ENCODE measurements around the gene IGFBP7. TPM values are rescaled to one million over a fixed set of nuclear protein-coding genes. Genes with fewer than 3 reads are reported as not detected.

IGFBP7 gene
- total RNA-seq, 4 donors from 2014 or later, result 117 to 241 (median 152) TPM

DNA sequence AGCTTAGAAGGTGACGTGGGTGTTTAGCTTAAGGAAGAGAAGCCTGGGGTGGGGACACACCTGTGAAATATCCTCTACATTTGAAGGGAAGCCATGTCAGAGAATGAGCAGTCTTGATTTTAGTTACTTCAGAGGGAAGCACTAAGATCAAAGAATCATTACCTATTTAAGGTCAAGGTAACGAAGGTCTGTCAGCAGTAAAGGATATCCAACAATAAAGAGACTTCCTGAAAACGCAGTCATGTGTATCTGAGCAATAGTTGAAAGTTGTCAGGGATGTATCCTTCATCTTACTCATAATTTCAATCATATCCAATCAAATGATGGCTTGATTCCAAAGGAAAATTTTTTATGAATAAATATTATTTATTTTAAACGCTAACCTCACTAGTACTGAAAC, 33.5 kb downstream of the IGFBP7 start:
- peak overlapping the region in 2 of 4 donors; percentile 14 to 16 for H3K27ac ChIP-seq
- TF ChIP-seq POLR2A (IDR thresholded peaks at IDR 0.05), result no peak
- TF ChIP-seq, protein P1, sequence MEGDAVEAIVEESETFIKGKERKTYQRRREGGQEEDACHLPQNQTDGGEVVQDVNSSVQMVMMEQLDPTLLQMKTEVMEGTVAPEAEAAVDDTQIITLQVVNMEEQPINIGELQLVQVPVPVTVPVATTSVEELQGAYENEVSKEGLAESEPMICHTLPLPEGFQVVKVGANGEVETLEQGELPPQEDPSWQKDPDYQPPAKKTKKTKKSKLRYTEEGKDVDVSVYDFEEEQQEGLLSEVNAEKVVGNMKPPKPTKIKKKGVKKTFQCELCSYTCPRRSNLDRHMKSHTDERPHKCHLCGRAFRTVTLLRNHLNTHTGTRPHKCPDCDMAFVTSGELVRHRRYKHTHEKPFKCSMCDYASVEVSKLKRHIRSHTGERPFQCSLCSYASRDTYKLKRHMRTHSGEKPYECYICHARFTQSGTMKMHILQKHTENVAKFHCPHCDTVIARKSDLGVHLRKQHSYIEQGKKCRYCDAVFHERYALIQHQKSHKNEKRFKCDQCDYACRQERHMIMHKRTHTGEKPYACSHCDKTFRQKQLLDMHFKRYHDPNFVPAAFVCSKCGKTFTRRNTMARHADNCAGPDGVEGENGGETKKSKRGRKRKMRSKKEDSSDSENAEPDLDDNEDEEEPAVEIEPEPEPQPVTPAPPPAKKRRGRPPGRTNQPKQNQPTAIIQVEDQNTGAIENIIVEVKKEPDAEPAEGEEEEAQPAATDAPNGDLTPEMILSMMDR (IDR thresholded peaks at IDR 0.05 in 4 of 5, conservative IDR thresholded peaks at IDR 0.05 in 1 of 5), result no peak
- H3K27me3 ChIP-seq, result no peaks in the 10 kb centered on the region
- no peaks in the 10 kb centered on the region for H3K36me3 ChIP-seq
- ATAC-seq, result no peak
- no peak overlapping the region for H3K4me3 ChIP-seq
- intact Hi-C loops (cut with DNase I; ENCODE audit: low total_unique reads) (no loop called here), in situ Hi-C loops (cut with MboI; ENCODE audit: low sequenced_read_pairs in 4 of 4) (no loop called here)
- peaks cover 0 to 5% of the 10 kb centered on the region in 2 donors for H3K4me1 ChIP-seq
- no peak for DNase-seq
- H3K9me3 ChIP-seq, result no peaks in the 10 kb centered on the region

GRCh38 chr4:57075367-57075766, 34.8 kb downstream of the IGFBP7 start:
- no peak for ATAC-seq
- Histone ChIP-seq H3K9me3 (no peaks in the 10 kb centered on the region), H3K4me1 (peaks cover 0 to 2% of the 10 kb centered on the region in 2 donors), H3K27me3 (no peaks in the 10 kb centered on the region), H3K36me3 (no peaks in the 10 kb centered on the region), H3K4me3 (no peak overlapping the region), H3K27ac (no peak overlapping the region)
- no peak for TF ChIP-seq POLR2A (IDR thresholded peaks at IDR 0.05)
- TF ChIP-seq, protein P1 (IDR thresholded peaks at IDR 0.05 in 4 of 5, conservative IDR thresholded peaks at IDR 0.05 in 1 of 5), result no peak
- intact Hi-C loops (cut with DNase I; ENCODE audit: low total_unique reads) (no loop called here), in situ Hi-C loops (cut with MboI; ENCODE audit: low sequenced_read_pairs in 4 of 4) (no loop called here)
- no peak for DNase-seq

GRCh38 chr4:57074744-57075143, 35.4 kb downstream of the IGFBP7 start:
- no peak for ATAC-seq
- H3K4me1 ChIP-seq, result peaks cover 0 to 4% of the 10 kb centered on the region in 2 donors
- in situ Hi-C loops (cut with MboI; ENCODE audit: low sequenced_read_pairs in 4 of 4), result no loop called here

GRCh38 chr4:57073559-57073958, 36.6 kb downstream of the IGFBP7 start:
- ATAC-seq (no peak), DNase-seq (no peak)
- no peak for TF ChIP-seq POLR2A (IDR thresholded peaks at IDR 0.05)
- TF ChIP-seq, protein P1 (IDR thresholded peaks at IDR 0.05 in 4 of 5, conservative IDR thresholded peaks at IDR 0.05 in 1 of 5), result no peak
- Histone ChIP-seq H3K27ac (no peak overlapping the region), H3K4me3 (no peak overlapping the region), H3K4me1 (peaks cover 9 to 12% of the 10 kb centered on the region in 2 donors), H3K27me3 (no peaks in the 10 kb centered on the region), H3K9me3 (no peaks in the 10 kb centered on the region), H3K36me3 (no peaks in the 10 kb centered on the region)
- intact Hi-C loops (cut with DNase I; ENCODE audit: low total_unique reads), result no loop called here
- in situ Hi-C loops (cut with MboI; ENCODE audit: low sequenced_read_pairs in 4 of 4), result no loop called here

More at GRCh38 chr4:57074744-57075143, 35.4 kb downstream of the IGFBP7 start:
- DNase-seq, result no peak
- no peaks in the 10 kb centered on the region for H3K9me3 ChIP-seq
- H3K27ac ChIP-seq, result peak overlapping the region in 1 of 4 donors; percentile 3
- TF ChIP-seq, protein P1 (IDR thresholded peaks at IDR 0.05 in 4 of 5, conservative IDR thresholded peaks at IDR 0.05 in 1 of 5), result no peak
- TF ChIP-seq POLR2A (IDR thresholded peaks at IDR 0.05), result no peak
- H3K36me3 ChIP-seq, result no peaks in the 10 kb centered on the region
- H3K27me3 ChIP-seq, result no peaks in the 10 kb centered on the region
- intact Hi-C loops (cut with DNase I; ENCODE audit: low total_unique reads), result no loop called here
- H3K4me3 ChIP-seq, result no peak overlapping the region

- no peaks in the 10 kb centered on the region for H3K36me3 ChIP-seq
- peak; percentile 80 to 83 for ATAC-seq
- TF ChIP-seq, protein P1 (IDR thresholded peaks at IDR 0.05 in 4 of 5, conservative IDR thresholded peaks at IDR 0.05 in 1 of 5), result no peak
- TF ChIP-seq POLR2A (IDR thresholded peaks at IDR 0.05), result no peak
- peak overlapping the region in 3 of 4 donors; percentile 20 to 51 (median 42) for H3K27ac ChIP-seq
- H3K9me3 ChIP-seq, result no peaks in the 10 kb centered on the region
- H3K4me1 ChIP-seq, result peaks cover 13 to 15% of the 10 kb centered on the region in 2 donors
- no peaks in the 10 kb centered on the region for H3K27me3 ChIP-seq
- no peak overlapping the region for H3K4me3 ChIP-seq
- in situ Hi-C loops (cut with MboI; ENCODE audit: low sequenced_read_pairs in 4 of 4), result no loop called here
- intact Hi-C loops (cut with DNase I; ENCODE audit: low total_unique reads), result no loop called here
- peak in 1 of 2 donors; percentile 50 for DNase-seq
Observed at GRCh38 chr4:57071326-57071725, 38.9 kb downstream of the IGFBP7 start.

Measured in gastrocnemius medialis (tissue), 4 donors.